H1 (cell line): ENCODE results near the gene WDR37. TPM values are rescaled to one million over a fixed set of nuclear protein-coding genes. Genes with fewer than 3 reads are reported as not detected.

Source experiments
- CTCF ChIA-PET: fragments of 300-600 bp; sonication (Branson Sonifier 250); formaldehyde crosslinking; loops from one replicate; lab custom pipeline; 2021; ENCODE audit not compliant: partially characterized antibody; lab: Charles Lee
- POLR2A ChIA-PET: fragments of 300-600 bp; sonication (Branson Sonifier 250); formaldehyde crosslinking; loops from one replicate; lab custom pipeline; 2021; ENCODE audit warnings: inconsistent platforms; ENCODE audit not compliant: partially characterized antibody; lab: Charles Lee
- DNase-seq, 2 experiments: peaks; one replicate each; pipeline versions ENCODE4 v3.0.0 to v3.0.0-alpha.2; 2010 to 2022; ENCODE audit warnings: low spot score in 2 of 2, low read depth in 1 of 2, mixed read lengths in 1 of 2
- FAIRE-seq: peaks from 2 replicates; lab custom pipeline; 2011; peaks lifted over from hg19 to GRCh38; lab: Jason Lieb, UNC
- H2AFZ ChIP-seq: 2 replicates; pipeline ENCODE4 v1.8.1; 2012; ENCODE audit warnings: low read length, inconsistent platforms
- H2AK5ac ChIP-seq: 2 replicates; pipeline ENCODE4 v1.6.1; 2013; ENCODE audit warnings: low read depth, low read length
- H2BK120ac ChIP-seq: replicated peaks from 2 replicates; pipeline ENCODE3; 2013; ENCODE audit warnings: low read depth, low read length, inconsistent platforms
- H2BK12ac ChIP-seq: 2 replicates; pipeline ENCODE4 v1.6.1; 2013; ENCODE audit warnings: low read depth, low read length
- H2BK15ac ChIP-seq: 2 replicates; pipeline ENCODE4 v1.6.1; 2013; ENCODE audit warnings: low read length
- H2BK20ac ChIP-seq: 2 replicates; pipeline ENCODE4 v1.6.1; 2013; ENCODE audit warnings: low read length
- H2BK5ac ChIP-seq: 2 replicates; pipeline ENCODE4 v1.6.1; 2013; ENCODE audit warnings: low read depth, low read length
- H3K14ac ChIP-seq: 2 replicates; pipeline ENCODE4 v1.6.1; 2013; ENCODE audit warnings: inconsistent platforms; ENCODE audit not compliant: insufficient read length
- H3K18ac ChIP-seq: 2 replicates; pipeline ENCODE4 v1.6.1; 2013; ENCODE audit warnings: low read length; ENCODE audit errors: extremely low read depth
- H3K23ac ChIP-seq: 2 replicates; pipeline ENCODE4 v1.6.1; 2013; ENCODE audit warnings: inconsistent platforms; ENCODE audit not compliant: insufficient read length
- H3K23me2 ChIP-seq: 2 replicates; pipeline ENCODE4 v1.6.1; 2013; ENCODE audit warnings: low read depth, low read length
- H3K27ac ChIP-seq: 2 replicates; pipeline ENCODE4 v1.6.1; 2011; ENCODE audit warnings: low read depth, low read length, inconsistent platforms
- H3K27me3 ChIP-seq, 4 experiments: replicated peaks in 1 of 4; 1 replicate in 1 of 4; 2 replicates in 3 of 4; pipeline versions ENCODE4 v1.6.1 to v1.8.1; 2011 to 2013; ENCODE audit warnings: low read length in 3 of 4, mild to moderate bottlenecking in 3 of 4, inconsistent platforms in 2 of 4, mixed read lengths in 2 of 4, moderate library complexity in 1 of 4; ENCODE audit not compliant: control insufficient read depth in 3 of 4, insufficient read depth in 3 of 4; ENCODE audit errors: extremely low read depth in 1 of 4
- H3K36me3 ChIP-seq, 4 experiments: 2 replicates each; pipeline versions ENCODE4 v1.6.1 to v1.8.1; 2011 to 2013; ENCODE audit warnings: mild to moderate bottlenecking in 4 of 4, low read length in 3 of 4, moderate library complexity in 2 of 4, control low read depth in 1 of 4, inconsistent platforms in 1 of 4; ENCODE audit not compliant: insufficient read depth in 4 of 4, control insufficient read depth in 2 of 4
- H3K4ac ChIP-seq: replicated peaks from 2 replicates; pipeline ENCODE3; 2013; ENCODE audit warnings: low read length, low read depth, mixed read lengths, inconsistent platforms; ENCODE audit not compliant: insufficient read length
- H3K4me1 ChIP-seq, 4 experiments: replicated peaks in 1 of 4; 1 replicate in 1 of 4; 2 replicates in 3 of 4; pipeline versions ENCODE4 v1.6.1 to v1.8.1; 2011 to 2013; ENCODE audit warnings: low read length in 3 of 4, inconsistent platforms in 2 of 4, mixed read lengths in 1 of 4; ENCODE audit not compliant: insufficient read depth in 4 of 4, control insufficient read depth in 3 of 4
- H3K4me2 ChIP-seq, 2 experiments: 2 replicates each; pipeline versions ENCODE4 v1.6.1 to v1.8.1; 2011 to 2013; ENCODE audit warnings: low read depth in 2 of 2, low read length in 2 of 2, control low read depth in 1 of 2, inconsistent platforms in 1 of 2, mild to moderate bottlenecking in 1 of 2; ENCODE audit not compliant: insufficient read depth in 1 of 2
- H3K4me3 ChIP-seq, 4 experiments: fragments of 200-600, 300-600 bp in 1 of 4; sonication (generic), shearing (Covaris generic), sonication (Bioruptor Twin) in 1 of 4; 2 replicates each; pipeline versions ENCODE4 v1.5.1 to v1.8.1; 2011 to 2016; ENCODE audit warnings: low read length in 4 of 4, low read depth in 3 of 4, control low read depth in 2 of 4, inconsistent platforms in 2 of 4, mild to moderate bottlenecking in 2 of 4, mixed read lengths in 1 of 4, moderate library complexity in 1 of 4; ENCODE audit not compliant: insufficient read depth in 2 of 4; ENCODE audit errors: extremely low read depth in 1 of 4
- H3K56ac ChIP-seq: replicated peaks from 2 replicates; pipeline ENCODE3; 2013; ENCODE audit warnings: low read depth, mild to moderate bottlenecking, mixed read lengths, low read length, inconsistent platforms; ENCODE audit not compliant: insufficient read length
- H3K79me1 ChIP-seq: 2 replicates; pipeline ENCODE4 v1.6.1; 2013; ENCODE audit warnings: low read depth, low read length, control low read depth
- H3K79me2 ChIP-seq, 2 experiments: 2 replicates each; pipeline versions ENCODE4 v1.6.1 to v1.8.1; 2012 to 2013; ENCODE audit warnings: low read length in 2 of 2, mild to moderate bottlenecking in 2 of 2, inconsistent platforms in 1 of 2; ENCODE audit not compliant: insufficient read depth in 2 of 2, control insufficient read depth in 1 of 2
- H3K9ac ChIP-seq, 4 experiments: replicated peaks in 1 of 4; 1 replicate in 1 of 4; 2 replicates in 3 of 4; pipeline versions ENCODE4 v1.6.1 to v1.8.1; 2011 to 2013; ENCODE audit warnings: low read depth in 3 of 4, low read length in 3 of 4, control low read depth in 2 of 4, mild to moderate bottlenecking in 2 of 4, moderate library complexity in 2 of 4, inconsistent platforms in 1 of 4; ENCODE audit errors: extremely low read depth in 1 of 4
- H3K9me3 ChIP-seq, 2 experiments: 2 replicates each; pipeline versions ENCODE4 v1.6.1 to v1.8.1; 2012 to 2013; ENCODE audit warnings: mild to moderate bottlenecking in 2 of 2, moderate library complexity in 2 of 2, control low read depth in 1 of 2, inconsistent platforms in 1 of 2, low read depth in 1 of 2, low read length in 1 of 2, mixed read lengths in 1 of 2; ENCODE audit not compliant: insufficient read depth in 2 of 2
- H4K20me1 ChIP-seq, 2 experiments: replicated peaks in 1 of 2; 2 replicates each; pipeline versions ENCODE3 to v1.8.1; 2011 to 2013; ENCODE audit warnings: inconsistent platforms in 2 of 2, low read length in 2 of 2, mild to moderate bottlenecking in 1 of 2; ENCODE audit not compliant: insufficient read depth in 2 of 2, control insufficient read depth in 1 of 2
- H4K5ac ChIP-seq: 2 replicates; pipeline ENCODE4 v1.6.1; 2013; ENCODE audit warnings: low read length, low read depth, mixed read lengths, inconsistent platforms; ENCODE audit not compliant: insufficient read length
- H4K8ac ChIP-seq: 2 replicates; pipeline ENCODE4 v1.8.0; 2013; ENCODE audit warnings: mild to moderate bottlenecking, moderate library complexity, low read length, inconsistent platforms; ENCODE audit not compliant: insufficient read depth; ENCODE audit errors: extremely low read depth
- H4K91ac ChIP-seq: replicated peaks from 2 replicates; pipeline ENCODE3; 2013; ENCODE audit warnings: low read length, mixed read lengths, inconsistent platforms; ENCODE audit not compliant: insufficient read length
- CBX8 ChIP-seq: fragments of 300-800, 300-1000 bp; sonication (generic); IDR thresholded peaks from 2 replicates; pipeline ENCODE4 v1.7.1; 2016; ENCODE audit warnings: low read depth, low read length, borderline replicate concordance
- CHD2 ChIP-seq: IDR thresholded peaks from 2 replicates; pipeline ENCODE4 v1.6.1; 2012; ENCODE audit warnings: low read length, improper control_type of control experiment
- EP300 ChIP-seq, 2 experiments: IDR thresholded peaks; 1 replicate in 1 of 2; 2 replicates in 1 of 2; pipeline ENCODE4 v1.6.1; 2011 to 2012; ENCODE audit warnings: low read depth in 2 of 2, low read length in 2 of 2, mild to moderate bottlenecking in 2 of 2, borderline replicate concordance in 1 of 2, inconsistent platforms in 1 of 2, moderate library complexity in 1 of 2
- MAFK ChIP-seq: IDR thresholded peaks from 2 replicates; pipeline ENCODE4 v1.6.1; 2012; ENCODE audit warnings: low read depth, mild to moderate bottlenecking, improper control_type of control experiment, low read length
- SP1 ChIP-seq: IDR thresholded peaks from 2 replicates; pipeline ENCODE4 v1.6.1; 2011; ENCODE audit warnings: low read depth, low read length
- SP4 ChIP-seq: IDR thresholded peaks from 2 replicates; pipeline ENCODE4 v1.6.1; 2012; ENCODE audit warnings: low read length, inconsistent platforms
- SUZ12 ChIP-seq: fragments of 200-600 bp; sonication (generic); IDR thresholded peaks from 2 replicates; pipeline ENCODE4 v1.6.1; 2012; ENCODE audit warnings: mild to moderate bottlenecking, inconsistent platforms, low read length, moderate library complexity, mixed read lengths
- TAF1 ChIP-seq: IDR thresholded peaks from 2 replicates; pipeline ENCODE4 v1.6.1; 2011; ENCODE audit warnings: mild to moderate bottlenecking, low read depth, low read length
- TBP ChIP-seq: IDR thresholded peaks from 2 replicates; pipeline ENCODE4 v1.6.1; 2011; ENCODE audit warnings: low read depth, low read length, improper control_type of control experiment
- TEAD4 ChIP-seq: IDR thresholded peaks from 2 replicates; pipeline ENCODE4 v1.6.1; 2012; ENCODE audit warnings: low read depth, low read length, inconsistent platforms, mixed read lengths
- WGBS, 2 experiments: shearing (Covaris generic) in 1 of 2; methylation state at CpG; one replicate each; pipeline versions ENCODE4 v1.1.6 to v1.1.7; 2013 to 2015; ENCODE audit warnings: low lambda C conversion rate in 2 of 2, mixed read lengths in 2 of 2, inconsistent platforms in 1 of 2, low coverage in 1 of 2, missing lambda C conversion rate in 1 of 2; ENCODE audit not compliant: insufficient replicate concordance in 2 of 2, insufficient coverage in 1 of 2, insufficient read length in 1 of 2; ENCODE audit errors: extremely low coverage in 1 of 2, missing lambda C conversion rate in 1 of 2; 5-methylcytosine and 5-hydroxymethylcytosine counted together
- polyA plus RNA-seq, 7 experiments: library from polyadenylated mRNA; depleted of rRNA in 3 of 7; stranded (reverse) in 5 of 7; unstranded in 2 of 7; fragments of >200 nt in 5 of 7; fragments of 200-250 nt in 2 of 7; gene quantifications; 1 replicate in 5 of 7; 2 replicates in 1 of 7; 4 replicates in 1 of 7; pipeline versions ENCODE4 v1.2.1 to v1.2.3, GENCODE V29; 2011 to 2013; ENCODE audit warnings: missing spikeins in 2 of 7, mixed read lengths in 2 of 7
- total RNA-seq: library from RNA; stranded (reverse); fragmentation: NEBNext Ultra II Directional; extraction: Animal tissue kit (Norgen Biotek cat#: 25700); gene quantifications from 2 replicates; pipeline ENCODE4 v1.2.1, GENCODE V29; 2021

WDR37 gene
- total and polyA plus RNA-seq, 2 of the 8 experiments (the other 6 are each of a cell fraction or from before 2014, with no cell fraction given), result 9.6 to 12.0 TPM

DNA sequence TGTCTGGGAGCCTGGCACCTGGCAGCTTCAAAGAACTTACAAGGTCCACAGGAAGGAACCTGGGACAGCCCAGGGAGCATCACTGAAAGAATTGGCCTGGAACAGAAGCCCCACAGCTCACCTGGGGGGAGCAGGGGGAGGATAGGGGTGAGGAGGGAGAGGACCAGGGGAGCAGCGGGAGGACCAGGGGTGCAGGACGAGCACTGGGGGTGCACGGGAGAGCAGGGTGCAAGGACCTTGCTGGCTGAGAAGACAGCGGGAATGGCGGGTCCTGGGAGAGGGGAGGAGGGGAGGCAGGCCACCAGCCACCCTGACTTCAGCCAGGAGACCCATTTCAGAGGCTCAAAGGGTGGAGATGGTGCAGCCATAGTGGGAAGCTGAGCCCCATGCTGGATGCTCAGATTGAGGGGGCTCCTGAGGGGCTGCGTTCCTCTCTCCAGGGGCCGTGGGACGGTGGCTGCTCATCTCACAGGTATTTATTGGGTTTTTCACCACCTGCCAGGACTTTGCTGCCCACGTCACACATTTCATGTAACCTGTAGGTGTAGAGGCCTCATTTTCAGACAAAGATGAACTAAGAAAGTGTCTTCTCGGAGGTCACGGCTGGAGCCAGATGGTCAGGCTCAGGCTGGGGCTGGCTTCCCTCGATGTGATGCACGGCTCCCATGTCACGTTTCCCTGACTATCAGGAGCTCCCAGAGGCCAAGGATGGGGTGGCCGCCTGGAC is 110.1 kb downstream of the WDR37 start:
- Histone ChIP-seq H2BK12ac (no peak overlapping the region), H3K56ac (no peak overlapping the region), H3K27me3 (peaks cover 0 to 4% (median 0%) of the 10 kb centered on the region in 4 experiments; a peak in 2 of 7 replicates), H3K79me2 (no peaks in the 10 kb centered on the region), H3K23ac (no peak overlapping the region), H3K18ac (no peak overlapping the region), H4K8ac (no peak overlapping the region; the same call in 1 of the 2 replicates), H3K79me1 (no peaks in the 10 kb centered on the region), H2BK15ac (no peak overlapping the region), H4K5ac (no peak overlapping the region)
- DNase-seq, result no peak
- no peak for TF ChIP-seq EP300 (IDR thresholded peaks at IDR 0.05; ENCODE audit: borderline replicate concordance in 1 of 2, low read depth in 2 of 2, low read length in 2 of 2)
- TF ChIP-seq MAFK, result no peak
- TF ChIP-seq CBX8, result no peak
- no peak for TF ChIP-seq SP1
- TF ChIP-seq SUZ12, result no peak
- TF ChIP-seq CHD2, result no peak
- TF ChIP-seq TEAD4, result no peak
- TF ChIP-seq SP4, result no peak
- TF ChIP-seq TAF1, result no peak
- TF ChIP-seq TBP, result no peak
- TF ChIP-seq, all 59 proteins: peak for 0
- WGBS, 2 experiments, result 92% methylated on average over 12 of the region's 15 CpGs; no CpG with 5 or more reads in 1 of the 2 experiments
- Histone ChIP-seq H3K9ac (no peak overlapping the region), H3K36me3 (no peaks in the 10 kb centered on the region), H3K23me2 (no peaks in the 10 kb centered on the region), H2BK5ac (no peak overlapping the region), H2BK120ac (no peak overlapping the region), H3K4me3 (no peak overlapping the region), H2BK20ac (no peak overlapping the region), H3K14ac (no peak overlapping the region), H3K4me2 (no peak overlapping the region), H3K9me3 (no peaks in the 10 kb centered on the region), H4K91ac (no peak overlapping the region), H3K4ac (no peak overlapping the region), H2AK5ac (no peak overlapping the region), H2AFZ (no peak overlapping the region), H3K27ac (no peak overlapping the region), H3K4me1 (no peaks in the 10 kb centered on the region), H4K20me1 (peaks cover 0 to 3% of the 10 kb centered on the region in 2 experiments)
- ChIA-PET POLR2A (no interaction called here), CTCF (no interaction called here)
- no peak for FAIRE-seq
